Parathyroid adenoma (tissue), 2 donors: Measurements from ENCODE around the gene TMEM63A.

Experiments
- H2AFZ ChIP-seq: fragments of 300-600 bp; sonication (generic); one replicate; pipeline ENCODE4 v1.7.0; 2017; ENCODE audit warnings: antibody characterized with exemption, mild to moderate bottlenecking
- H3K27ac ChIP-seq: fragments of 300-600 bp; sonication (generic); one replicate; pipeline ENCODE4 v1.7.0; 2017
- H3K27me3 ChIP-seq: fragments of 300-600 bp; sonication (generic); one replicate; pipeline ENCODE4 v1.7.0; 2017; ENCODE audit warnings: low read length; ENCODE audit not compliant: control insufficient read depth, insufficient read depth
- H3K36me3 ChIP-seq: fragments of 300-600 bp; sonication (generic); one replicate; pipeline ENCODE4 v1.7.0; 2017; ENCODE audit warnings: low read length; ENCODE audit not compliant: control insufficient read depth, insufficient read depth
- H3K4me1 ChIP-seq: fragments of 300-600 bp; sonication (generic); one replicate; pipeline ENCODE4 v1.7.0; 2017; ENCODE audit warnings: control low read depth
- H3K4me2 ChIP-seq: fragments of 300-600 bp; sonication (generic); one replicate; pipeline ENCODE4 v1.7.0; 2017; ENCODE audit warnings: low read length
- H3K4me3 ChIP-seq: fragments of 300-600 bp; sonication (generic); one replicate; pipeline ENCODE4 v1.7.0; 2017; ENCODE audit warnings: low read depth, low read length
- H3K79me2 ChIP-seq: fragments of 300-600 bp; sonication (generic); one replicate; pipeline ENCODE4 v1.7.0; 2017; ENCODE audit warnings: control low read depth
- H3K9ac ChIP-seq: fragments of 300-600 bp; sonication (generic); one replicate; pipeline ENCODE4 v1.7.0; 2017; ENCODE audit warnings: mild to moderate bottlenecking
- H3K9me3 ChIP-seq: fragments of 300-600 bp; sonication (generic); one replicate; pipeline ENCODE4 v1.7.0; 2017; ENCODE audit warnings: low read length; ENCODE audit not compliant: control insufficient read depth
- TF ChIP-seq, protein P1 (sequence below): fragments of 300-600 bp; sonication (generic); IDR thresholded peaks from one replicate; pipeline ENCODE4 v1.7.0; 2017; ENCODE audit warnings: antibody characterized with exemption, mild to moderate bottlenecking
- donor health status: primary hyperparathyroidism.

Gene TMEM63A

DNA sequence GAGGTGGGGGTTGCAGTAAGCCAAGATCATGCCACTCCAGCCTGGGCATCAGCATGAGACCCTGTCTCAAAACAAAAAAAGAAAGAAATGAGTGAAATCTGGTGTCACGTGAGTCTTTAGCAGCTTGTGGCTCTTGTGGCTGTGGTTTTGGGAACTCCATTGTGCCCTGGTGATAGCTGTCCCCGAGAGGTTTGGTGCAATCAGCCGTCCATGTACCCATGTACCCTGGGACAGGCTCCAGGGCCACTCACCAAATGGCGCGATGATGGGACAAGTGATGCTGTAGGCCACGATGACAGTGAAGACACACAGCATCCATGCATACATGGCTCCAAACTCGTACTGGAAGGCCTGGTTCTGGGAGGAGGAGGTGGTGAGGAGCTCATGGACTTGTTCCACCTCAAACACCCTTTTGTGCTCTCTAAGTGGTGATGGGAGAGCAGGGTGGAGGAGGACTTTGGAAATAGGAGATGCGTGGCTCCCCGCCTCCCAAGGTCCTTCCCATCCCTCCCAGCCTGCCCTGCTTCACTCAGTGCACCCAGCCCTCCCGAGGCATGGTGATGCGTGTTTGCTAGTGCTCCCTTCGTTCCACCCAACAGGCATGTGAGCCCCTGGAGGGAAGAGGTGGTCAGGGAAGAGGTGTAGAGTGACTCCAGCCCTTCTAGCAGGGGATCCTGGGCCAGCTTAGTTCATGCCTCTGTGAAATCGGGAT, 29.6 kb downstream of the TMEM63A start:
- Histone ChIP-seq H3K27ac (no peak overlapping the region), H3K9ac (no peak overlapping the region), H2AFZ (no peak overlapping the region), H3K79me2 (no peaks in the 10 kb centered on the region), H3K4me3 (no peak overlapping the region), H3K36me3 (no peaks in the 10 kb centered on the region), H3K4me2 (no peak overlapping the region), H3K9me3 (no peaks in the 10 kb centered on the region), H3K4me1 (no peaks in the 10 kb centered on the region), H3K27me3 (no peaks in the 10 kb centered on the region)
- TF ChIP-seq, protein P1, sequence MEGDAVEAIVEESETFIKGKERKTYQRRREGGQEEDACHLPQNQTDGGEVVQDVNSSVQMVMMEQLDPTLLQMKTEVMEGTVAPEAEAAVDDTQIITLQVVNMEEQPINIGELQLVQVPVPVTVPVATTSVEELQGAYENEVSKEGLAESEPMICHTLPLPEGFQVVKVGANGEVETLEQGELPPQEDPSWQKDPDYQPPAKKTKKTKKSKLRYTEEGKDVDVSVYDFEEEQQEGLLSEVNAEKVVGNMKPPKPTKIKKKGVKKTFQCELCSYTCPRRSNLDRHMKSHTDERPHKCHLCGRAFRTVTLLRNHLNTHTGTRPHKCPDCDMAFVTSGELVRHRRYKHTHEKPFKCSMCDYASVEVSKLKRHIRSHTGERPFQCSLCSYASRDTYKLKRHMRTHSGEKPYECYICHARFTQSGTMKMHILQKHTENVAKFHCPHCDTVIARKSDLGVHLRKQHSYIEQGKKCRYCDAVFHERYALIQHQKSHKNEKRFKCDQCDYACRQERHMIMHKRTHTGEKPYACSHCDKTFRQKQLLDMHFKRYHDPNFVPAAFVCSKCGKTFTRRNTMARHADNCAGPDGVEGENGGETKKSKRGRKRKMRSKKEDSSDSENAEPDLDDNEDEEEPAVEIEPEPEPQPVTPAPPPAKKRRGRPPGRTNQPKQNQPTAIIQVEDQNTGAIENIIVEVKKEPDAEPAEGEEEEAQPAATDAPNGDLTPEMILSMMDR, result no peak

DNA sequence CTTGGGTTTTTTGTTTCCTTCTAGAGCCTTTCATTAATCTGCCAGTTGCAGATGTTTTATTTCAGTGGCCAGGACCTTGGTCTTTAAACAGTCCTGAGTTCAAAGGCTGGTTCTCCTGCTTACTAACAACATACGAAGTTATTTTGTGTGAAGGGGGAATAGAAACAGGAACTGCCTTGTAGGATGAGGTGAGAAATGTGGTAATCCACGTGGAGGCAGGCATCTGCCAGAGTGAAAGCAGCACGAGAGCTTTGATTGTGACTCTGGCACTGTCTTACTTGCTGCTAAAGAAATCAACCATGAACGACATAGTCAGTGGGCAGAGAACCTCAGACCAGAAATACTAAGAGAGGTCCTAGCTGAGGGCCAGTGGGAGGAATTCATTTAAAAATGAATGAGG, 30.4 kb downstream of the TMEM63A start:
- Histone ChIP-seq H3K4me3 (no peak overlapping the region), H3K27ac (no peak overlapping the region), H2AFZ (no peak overlapping the region), H3K4me1 (no peaks in the 10 kb centered on the region), H3K4me2 (no peak overlapping the region), H3K36me3 (no peaks in the 10 kb centered on the region), H3K9me3 (no peaks in the 10 kb centered on the region), H3K9ac (no peak overlapping the region), H3K27me3 (no peaks in the 10 kb centered on the region), H3K79me2 (no peaks in the 10 kb centered on the region)
- TF ChIP-seq, protein P1, result no peak

DNA sequence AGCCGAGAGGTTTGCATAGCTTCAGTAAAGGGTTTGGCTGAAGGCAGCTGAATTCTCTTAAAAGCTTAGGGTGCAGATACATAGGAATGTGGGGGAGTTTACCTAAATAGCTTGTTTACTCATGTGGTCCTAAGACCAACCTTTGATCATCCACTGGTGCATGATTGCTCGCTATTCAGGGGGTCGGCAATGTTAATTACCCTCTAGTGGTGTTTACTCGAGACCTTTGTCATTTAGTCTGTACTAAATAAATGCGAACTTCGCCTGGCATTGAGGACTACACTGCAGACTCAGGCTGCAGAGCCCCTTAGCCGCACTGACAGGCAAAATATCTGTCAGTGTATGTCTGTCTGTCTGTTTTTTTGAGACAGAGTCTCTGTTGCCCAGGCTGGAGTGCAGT, 31.8 kb downstream of the TMEM63A start:
- H3K4me3 ChIP-seq, result no peak overlapping the region
- H3K36me3 ChIP-seq, result no peaks in the 10 kb centered on the region
- no peaks in the 10 kb centered on the region for H3K4me1 ChIP-seq
- no peaks in the 10 kb centered on the region for H3K79me2 ChIP-seq
- no peaks in the 10 kb centered on the region for H3K9me3 ChIP-seq
- H2AFZ ChIP-seq, result no peak overlapping the region
- TF ChIP-seq, protein P1, result no peak
- H3K27ac ChIP-seq, result no peak overlapping the region
- no peak overlapping the region for H3K9ac ChIP-seq
- no peak overlapping the region for H3K4me2 ChIP-seq
- H3K27me3 ChIP-seq, result no peaks in the 10 kb centered on the region

DNA sequence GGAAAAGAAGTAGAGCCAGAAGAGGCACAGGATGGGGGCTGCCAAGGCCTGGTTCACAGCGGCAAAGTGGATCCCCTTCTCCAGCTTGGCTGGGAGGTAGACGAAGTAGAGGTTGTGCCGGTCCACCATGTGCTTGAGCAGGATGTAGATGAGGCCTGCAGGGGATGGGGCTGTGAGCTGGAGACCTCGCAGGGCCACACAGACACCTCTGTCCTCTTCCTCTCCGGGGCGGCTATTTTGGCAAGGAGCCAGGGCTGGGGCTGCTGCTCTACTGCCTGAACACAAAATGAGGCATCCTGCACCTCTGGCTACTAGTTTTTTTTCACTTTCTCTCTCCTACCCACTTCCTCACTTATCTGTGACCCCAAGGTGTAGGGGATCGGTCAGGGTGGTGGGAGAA, 32.3 kb downstream of the TMEM63A start:
- H3K36me3 ChIP-seq, result no peaks in the 10 kb centered on the region
- TF ChIP-seq, protein P1, result no peak
- H3K4me2 ChIP-seq, result no peak overlapping the region
- H3K27me3 ChIP-seq, result no peaks in the 10 kb centered on the region
- H3K4me3 ChIP-seq, result no peak overlapping the region
- H2AFZ ChIP-seq, result no peak overlapping the region
- H3K4me1 ChIP-seq, result no peaks in the 10 kb centered on the region
- no peak overlapping the region for H3K27ac ChIP-seq
- no peaks in the 10 kb centered on the region for H3K79me2 ChIP-seq
- no peak overlapping the region for H3K9ac ChIP-seq
- H3K9me3 ChIP-seq, result no peaks in the 10 kb centered on the region
